HEK293 (cell line): ENCODE data around the gene PDGFA.

Experiments
- CTCF ChIA-PET: fragments of 350-600 bp; formaldehyde crosslinking; extraction: SDS; loops from one replicate; lab custom pipeline; 2021; ENCODE audit warnings: antibody characterized with exemption; lab: Yijun Ruan, JAX
- POLR2A ChIA-PET: fragments of 300-600 bp; formaldehyde crosslinking; extraction: SDS; loops from one replicate; lab custom pipeline; 2020; ENCODE audit warnings: antibody characterized with exemption, inconsistent platforms; lab: Yijun Ruan, JAX
- H3K27ac ChIP-seq: fragments of 200-500 bp; sonication (Bioruptor generic); 2 replicates; pipeline ENCODE4 v1.5.1; 2014; ENCODE audit warnings: low read depth, low read length, control low read depth, inconsistent platforms; ENCODE audit errors: extremely low read depth
- H3K36me3 ChIP-seq, 2 experiments: fragments of 200-500 bp in 1 of 2; sonication (Bioruptor generic) in 1 of 2; 1 replicate in 1 of 2; 2 replicates in 1 of 2; pipeline ENCODE4 v1.5.1; 2014 to 2017; ENCODE audit warnings: inconsistent platforms in 2 of 2, low read length in 2 of 2; ENCODE audit not compliant: control insufficient read depth in 2 of 2, insufficient read depth in 1 of 2
- H3K4me1 ChIP-seq: fragments of 200-500 bp; sonication (Bioruptor generic); 2 replicates; pipeline ENCODE4 v1.5.1; 2014; ENCODE audit warnings: mild to moderate bottlenecking, low read length, inconsistent platforms; ENCODE audit not compliant: control insufficient read depth, insufficient read depth
- H3K4me3 ChIP-seq: 2 replicates; pipeline ENCODE4 v1.5.1; 2011; ENCODE audit warnings: low read depth, mild to moderate bottlenecking, control low read depth, low read length, moderate library complexity
- H3K9me3 ChIP-seq: fragments of 200-500 bp; sonication (Bioruptor generic); 2 replicates; pipeline ENCODE4 v1.5.1; 2014; ENCODE audit warnings: low read depth, low read length, inconsistent platforms; ENCODE audit not compliant: control insufficient read depth, insufficient read depth
- CTCF ChIP-seq: fragments of 450-650 bp; formaldehyde crosslinking; IDR thresholded peaks from 2 replicates; pipeline ENCODE4 v1.5.1; 2016; ENCODE audit warnings: missing biosample characterization, missing genetic modification characterization
- EGR2 ChIP-seq: fragments of 450-650 bp; formaldehyde crosslinking; IDR thresholded peaks from 2 replicates; pipeline ENCODE4 v1.5.1; 2016; ENCODE audit warnings: low read depth, missing biosample characterization, missing genetic modification characterization
- HOXD13 ChIP-seq: sonication (generic); formaldehyde crosslinking; IDR thresholded peaks from 2 replicates; pipeline ENCODE4 v1.8.0; 2022; ENCODE audit warnings: missing genetic modification reagents, borderline replicate concordance
- IKZF3 ChIP-seq: fragments of 450-650 bp; IDR thresholded peaks from 2 replicates; pipeline ENCODE4 v1.5.0; 2018; ENCODE audit warnings: missing biosample characterization, mild to moderate bottlenecking, missing genetic modification characterization, moderate library complexity
- KLF9 ChIP-seq: fragments of 450-650 bp; formaldehyde crosslinking; IDR thresholded peaks from 2 replicates; pipeline ENCODE4 v1.5.1; 2016; ENCODE audit warnings: missing biosample characterization, missing genetic modification characterization, low read depth
- MYNN ChIP-seq: fragments of 450-650 bp; formaldehyde crosslinking; IDR thresholded peaks from 2 replicates; pipeline ENCODE4 v1.5.1; 2016; ENCODE audit warnings: missing biosample characterization, missing genetic modification characterization, borderline replicate concordance
- RBAK ChIP-seq: fragments of 450-650 bp; formaldehyde crosslinking; IDR thresholded peaks from 2 replicates; pipeline ENCODE4 v1.5.1; 2016; ENCODE audit warnings: missing biosample characterization, missing genetic modification characterization
- SALL2 ChIP-seq: fragments of 450-650 bp; formaldehyde crosslinking; IDR thresholded peaks from 2 replicates; pipeline ENCODE4 v1.5.0; 2017; ENCODE audit warnings: missing biosample characterization, mild to moderate bottlenecking, missing genetic modification characterization, borderline replicate concordance
- ZBTB1 ChIP-seq: fragments of 450-650 bp; formaldehyde crosslinking; IDR thresholded peaks from 2 replicates; pipeline ENCODE4 v1.5.1; 2016; ENCODE audit warnings: missing biosample characterization, missing genetic modification characterization
- ZFHX2 ChIP-seq: fragments of 450-650 bp; formaldehyde crosslinking; conservative IDR thresholded peaks from 2 replicates; pipeline ENCODE4 v1.5.1; 2016; ENCODE audit warnings: missing biosample characterization, missing genetic modification characterization
- ZNF239 ChIP-seq: fragments of 450-650 bp; formaldehyde crosslinking; IDR thresholded peaks from 2 replicates; pipeline ENCODE4 v1.5.1; 2016; ENCODE audit warnings: missing biosample characterization, missing genetic modification characterization
- ZNF366 ChIP-seq: fragments of 450-650 bp; formaldehyde crosslinking; conservative IDR thresholded peaks from 2 replicates; pipeline ENCODE4 v1.5.1; 2016; ENCODE audit warnings: missing biosample characterization, missing genetic modification characterization
- ZNF488 ChIP-seq: fragments of 450-650 bp; formaldehyde crosslinking; IDR thresholded peaks from 2 replicates; pipeline ENCODE4 v1.5.1; 2016; ENCODE audit warnings: missing biosample characterization, missing genetic modification characterization
- ZNF513 ChIP-seq: fragments of 450-650 bp; IDR thresholded peaks from 2 replicates; pipeline ENCODE4 v1.5.1; 2018; ENCODE audit warnings: missing biosample characterization, missing genetic modification characterization
- ZNF514 ChIP-seq: fragments of 450-650 bp; formaldehyde crosslinking; IDR thresholded peaks from 2 replicates; pipeline ENCODE4 v1.5.1; 2016; ENCODE audit warnings: missing biosample characterization, missing genetic modification characterization
- ZNF580 ChIP-seq: fragments of 450-650 bp; formaldehyde crosslinking; IDR thresholded peaks from 2 replicates; pipeline ENCODE4 v1.5.1; 2016; ENCODE audit warnings: missing biosample characterization, missing genetic modification characterization
- ZNF707 ChIP-seq: fragments of 450-650 bp; formaldehyde crosslinking; IDR thresholded peaks from 2 replicates; pipeline ENCODE4 v1.5.1; 2016; ENCODE audit warnings: missing biosample characterization, missing genetic modification characterization
- ZNF747 ChIP-seq: fragments of 450-650 bp; formaldehyde crosslinking; IDR thresholded peaks from 2 replicates; pipeline ENCODE4 v1.5.1; 2016; ENCODE audit warnings: missing biosample characterization, missing genetic modification characterization
- TF ChIP-seq, protein P1 (sequence below): fragments of 450-650 bp; formaldehyde crosslinking; IDR thresholded peaks from 2 replicates; pipeline ENCODE4; 2016; ENCODE audit warnings: missing biosample characterization, missing genetic modification characterization
- TF ChIP-seq, protein P2 (sequence below): fragments of 450-650 bp; formaldehyde crosslinking; IDR thresholded peaks from 2 replicates; pipeline ENCODE4 v1.5.1; 2016; ENCODE audit warnings: missing biosample characterization, missing genetic modification characterization

The PDGFA gene

GRCh38 chr7:467856-468545 lies 51.6 kb downstream of the PDGFA start:
- POLR2A ChIA-PET: no interaction called here
- TF ChIP-seq ZBTB1 (no peak), IKZF3 (tag by site-specific recombination) (no peak), KLF9 (tag by site-specific recombination) (no peak)
- TF ChIP-seq, protein P1, sequence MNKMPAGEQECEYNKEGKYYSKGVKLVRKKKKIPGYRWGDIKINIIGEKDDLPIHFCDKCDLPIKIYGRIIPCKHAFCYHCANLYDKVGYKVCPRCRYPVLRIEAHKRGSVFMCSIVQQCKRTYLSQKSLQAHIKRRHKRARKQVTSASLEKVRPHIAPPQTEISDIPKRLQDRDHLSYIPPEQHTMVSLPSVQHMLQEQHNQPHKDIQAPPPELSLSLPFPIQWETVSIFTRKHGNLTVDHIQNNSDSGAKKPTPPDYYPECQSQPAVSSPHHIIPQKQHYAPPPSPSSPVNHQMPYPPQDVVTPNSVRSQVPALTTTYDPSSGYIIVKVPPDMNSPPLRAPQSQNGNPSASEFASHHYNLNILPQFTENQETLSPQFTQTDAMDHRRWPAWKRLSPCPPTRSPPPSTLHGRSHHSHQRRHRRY (tag by site-specific recombination): 0 out of 2 replicates have a peak, but pooled peaks have one; percentile 2
- TF ChIP-seq, all 188 proteins: peak for 1
- H3K4me3 ChIP-seq: no peak overlapping the region
- H3K4me1 ChIP-seq: no peaks in the 10 kb centered on the region
- H3K9me3 ChIP-seq: no peaks in the 10 kb centered on the region
- H3K27ac ChIP-seq: no peak overlapping the region
- CTCF ChIA-PET: no interaction called here
- H3K36me3 ChIP-seq: no peaks in the 10 kb centered on the region

DNA sequence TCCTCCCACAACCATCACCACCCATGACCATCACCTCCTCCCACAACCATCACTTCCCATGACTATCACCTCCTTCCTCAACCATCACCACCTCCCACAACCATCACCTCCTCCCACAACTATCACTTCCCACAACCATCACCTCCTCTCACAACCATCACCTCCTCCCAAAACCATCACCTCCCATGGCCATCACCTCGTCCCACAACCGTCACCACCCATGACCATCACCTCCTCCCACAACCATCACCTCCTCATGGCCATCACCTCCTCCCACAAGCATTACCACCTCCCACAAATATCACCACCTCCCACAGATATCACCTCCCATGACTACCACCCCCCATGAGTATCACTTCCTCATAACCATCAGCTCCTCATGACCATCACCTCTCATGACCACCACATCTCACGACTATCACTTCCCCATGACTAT lies 52.2 kb downstream of the PDGFA start:
- H3K4me3 ChIP-seq: no peak overlapping the region
- no peaks in the 10 kb centered on the region for H3K36me3 ChIP-seq
- H3K9me3 ChIP-seq: no peaks in the 10 kb centered on the region
- TF ChIP-seq ZNF239 (tag by site-specific recombination) (0 out of 2 replicates have a peak, but pooled peaks have one; percentile 35), ZNF580 (tag by site-specific recombination) (peak; percentile 27; the same call in 1 of the 2 replicates), ZNF707 (tag by site-specific recombination) (0 out of 2 replicates have a peak, but pooled peaks have one; percentile 7), ZFHX2 (peak; percentile 94), ZNF747 (tag by site-specific recombination) (no peak), ZNF514 (tag by site-specific recombination) (0 out of 2 replicates have a peak, but pooled peaks have one; percentile 7), CTCF (tag by site-specific recombination) (no peak), EGR2 (peak; percentile 97)
- no peaks in the 10 kb centered on the region for H3K4me1 ChIP-seq
- ChIA-PET POLR2A (no interaction called here), CTCF (no interaction called here)
- H3K27ac ChIP-seq: no peak overlapping the region

- Histone ChIP-seq H3K27ac (no peak overlapping the region), H3K4me3 (no peak overlapping the region), H3K36me3 (no peaks in the 10 kb centered on the region), H3K4me1 (no peaks in the 10 kb centered on the region), H3K9me3 (no peaks in the 10 kb centered on the region)
- ChIA-PET POLR2A (no interaction called here), CTCF (no interaction called here)
- TF ChIP-seq, protein P2, sequence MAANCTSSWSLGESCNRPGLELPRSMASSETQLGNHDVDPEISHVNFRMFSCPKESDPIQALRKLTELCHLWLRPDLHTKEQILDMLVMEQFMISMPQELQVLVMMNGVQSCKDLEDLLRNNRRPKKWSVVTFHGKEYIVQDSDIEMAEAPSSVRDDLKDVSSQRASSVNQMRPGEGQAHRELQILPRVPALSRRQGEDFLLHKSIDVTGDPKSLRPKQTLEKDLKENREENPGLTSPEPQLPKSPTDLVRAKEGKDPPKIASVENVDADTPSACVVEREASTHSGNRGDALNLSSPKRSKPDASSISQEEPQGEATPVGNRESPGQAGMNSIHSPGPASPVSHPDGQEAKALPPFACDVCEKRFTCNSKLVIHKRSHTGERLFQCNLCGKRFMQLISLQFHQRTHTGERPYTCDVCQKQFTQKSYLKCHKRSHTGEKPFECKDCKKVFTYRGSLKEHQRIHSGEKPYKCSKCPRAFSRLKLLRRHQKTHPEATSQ: 0 out of 2 replicates have a peak, but pooled peaks have one; percentile 21
- TF ChIP-seq SALL2 (tag by site-specific recombination): 0 out of 2 replicates have a peak, but pooled peaks have one; percentile 17
- no peak for TF ChIP-seq MYNN (tag by site-specific recombination)
- 0 out of 2 replicates have a peak, but pooled peaks have one; percentile 8 for TF ChIP-seq RBAK (tag by site-specific recombination)
- peak; percentile 44 for TF ChIP-seq ZFHX2
- peak; percentile 16; the same call in 1 of the 2 replicates for TF ChIP-seq ZNF513 (tag by site-specific recombination)
- peak; percentile 76; the same call in 1 of the 2 replicates for TF ChIP-seq ZNF366
- 0 out of 2 replicates have a peak, but pooled peaks have one; percentile 45 for TF ChIP-seq ZNF488 (tag by site-specific recombination)
- TF ChIP-seq HOXD13 (CRISPR knock-in tag): no peak
Observed at GRCh38 chr7:466465-467191, 53.0 kb downstream of the PDGFA start.
